ENCODE results near the gene NOM1. TPM values are rescaled to one million over a fixed set of nuclear protein-coding genes. Genes with fewer than 3 reads are reported as not detected.

The NOM1 gene
- total RNA-seq, 1 donor from 2014 or later: 22.6 TPM

GRCh38 chr7:157007470-157008066 is 58.1 kb downstream of the NOM1 start:
- no peaks in the 10 kb centered on the region for H3K36me3 Mint-ChIP-seq (ENCODE audit: unreplicated experiment)
- H3K27ac Mint-ChIP-seq (ENCODE audit: unreplicated experiment): no peak overlapping the region
- peaks cover 64% of the 10 kb centered on the region for H3K27me3 Mint-ChIP-seq (ENCODE audit: unreplicated experiment)
- no peak overlapping the region for H3K4me3 Mint-ChIP-seq (ENCODE audit: unreplicated experiment)
- peaks cover 20% of the 10 kb centered on the region for H3K4me1 Mint-ChIP-seq (ENCODE audit: unreplicated experiment)
- TF ChIP-seq CTCF (IDR thresholded peaks at IDR 0.05): no peak
- H3K9me3 Mint-ChIP-seq (ENCODE audit: unreplicated experiment): no peaks in the 10 kb centered on the region
- no peak for DNase-seq (ENCODE audit: extremely low spot score, unreplicated experiment)

GRCh38 chr7:157008206-157009169 is 59.0 kb downstream of the NOM1 start:
- peaks cover 73% of the 10 kb centered on the region for H3K27me3 Mint-ChIP-seq (ENCODE audit: unreplicated experiment)
- H3K27ac Mint-ChIP-seq (ENCODE audit: unreplicated experiment): no peak overlapping the region
- H3K9me3 Mint-ChIP-seq (ENCODE audit: unreplicated experiment): no peaks in the 10 kb centered on the region
- peak; percentile 84 for DNase-seq (ENCODE audit: extremely low spot score, unreplicated experiment)
- TF ChIP-seq CTCF (IDR thresholded peaks at IDR 0.05): no peak
- H3K36me3 Mint-ChIP-seq (ENCODE audit: unreplicated experiment): no peaks in the 10 kb centered on the region
- no peak overlapping the region for H3K4me3 Mint-ChIP-seq (ENCODE audit: unreplicated experiment)
- peaks cover 20% of the 10 kb centered on the region for H3K4me1 Mint-ChIP-seq (ENCODE audit: unreplicated experiment)

GRCh38 chr7:157009170-157009777 is 59.8 kb downstream of the NOM1 start:
- H3K27ac Mint-ChIP-seq (ENCODE audit: unreplicated experiment): no peak overlapping the region
- H3K4me1 Mint-ChIP-seq (ENCODE audit: unreplicated experiment): peaks cover 13% of the 10 kb centered on the region
- peaks cover 74% of the 10 kb centered on the region for H3K27me3 Mint-ChIP-seq (ENCODE audit: unreplicated experiment)
- no peak for DNase-seq (ENCODE audit: extremely low spot score, unreplicated experiment)
- no peak for TF ChIP-seq CTCF (IDR thresholded peaks at IDR 0.05)
- no peaks in the 10 kb centered on the region for H3K36me3 Mint-ChIP-seq (ENCODE audit: unreplicated experiment)
- H3K9me3 Mint-ChIP-seq (ENCODE audit: unreplicated experiment): no peaks in the 10 kb centered on the region
- peak overlapping the region; percentile 58 for H3K4me3 Mint-ChIP-seq (ENCODE audit: unreplicated experiment)

- no peak for TF ChIP-seq CTCF (IDR thresholded peaks at IDR 0.05)
- Mint-ChIP-seq H3K4me1 (ENCODE audit: unreplicated experiment) (peaks cover 9% of the 10 kb centered on the region), H3K27me3 (ENCODE audit: unreplicated experiment) (peaks cover 74% of the 10 kb centered on the region), H3K27ac (ENCODE audit: unreplicated experiment) (no peak overlapping the region), H3K36me3 (ENCODE audit: unreplicated experiment) (no peaks in the 10 kb centered on the region), H3K9me3 (ENCODE audit: unreplicated experiment) (no peaks in the 10 kb centered on the region), H3K4me3 (ENCODE audit: unreplicated experiment) (peak overlapping the region; percentile 58)
- DNase-seq (ENCODE audit: extremely low spot score, unreplicated experiment): no peak
These were observed 60.5 kb downstream of the NOM1 start for GRCh38 chr7:157009778-157010587.
